ENCODE results near the gene DRGX. TPM values are rescaled to one million over a fixed set of nuclear protein-coding genes. Genes with fewer than 3 reads are reported as not detected.

The DRGX gene
- polyA plus RNA-seq, 1 donor from 2014 or later = not detected

- Histone ChIP-seq H2AFZ (ENCODE audit: low read depth, low read length) (no peak overlapping the region), H3K27ac (ENCODE audit: low read length) (no peak overlapping the region), H3K79me2 (replicated peaks; ENCODE audit: insufficient read depth, low read length) (no peaks in the 10 kb centered on the region), H4K20me1 (ENCODE audit: insufficient read depth) (no peaks in the 10 kb centered on the region), H3K9me3 (ENCODE audit: low read length) (no peaks in the 10 kb centered on the region), H3K9me2 (ENCODE audit: insufficient read depth, low read length) (no peaks in the 10 kb centered on the region), H3K4me3 (ENCODE audit: low read length) (no peak overlapping the region), H3K9ac (ENCODE audit: low read length) (no peak overlapping the region), H3K36me3 (ENCODE audit: insufficient read depth, low read length) (no peaks in the 10 kb centered on the region), H3F3A (ENCODE audit: insufficient read depth, low read length, poor library complexity, severe bottlenecking) (no peaks in the 10 kb centered on the region), H3K27me3 (ENCODE audit: insufficient read depth, low read depth, low read length) (no peaks in the 10 kb centered on the region), H3K4me2 (ENCODE audit: low read length) (no peak overlapping the region)
- TF ChIP-seq POLR2AphosphoS5 (IDR thresholded peaks at IDR 0.05) (no peak), REST (IDR thresholded peaks at IDR 0.05; ENCODE audit: borderline replicate concordance) (no peak), EZH2 (IDR thresholded peaks at IDR 0.05; ENCODE audit: borderline replicate concordance, insufficient read depth, low read length, poor library complexity, severe bottlenecking) (no peak), TAF1 (IDR thresholded peaks at IDR 0.05; ENCODE audit: low read depth) (no peak), EP300 (conservative IDR thresholded peaks at IDR 0.05; ENCODE audit: poor library complexity, severe bottlenecking) (no peak), MXI1 (conservative IDR thresholded peaks at IDR 0.05; ENCODE audit: poor library complexity, severe bottlenecking) (no peak), CTCF (IDR thresholded peaks at IDR 0.05; ENCODE audit: poor library complexity, severe bottlenecking) (no peak), SMC3 (conservative IDR thresholded peaks at IDR 0.05; ENCODE audit: poor library complexity) (no peak), RAD21 (conservative IDR thresholded peaks at IDR 0.05) (no peak)
Observed at GRCh38 chr10:49323896-49324270, 72.0 kb downstream of the DRGX start.

- no peak overlapping the region for H3K4me3 ChIP-seq (ENCODE audit: low read length)
- no peak overlapping the region for H2AFZ ChIP-seq (ENCODE audit: low read depth, low read length)
- TF ChIP-seq TAF1 (IDR thresholded peaks at IDR 0.05; ENCODE audit: low read depth) = no peak
- TF ChIP-seq REST (IDR thresholded peaks at IDR 0.05; ENCODE audit: borderline replicate concordance) = no peak
- no peak for TF ChIP-seq EZH2 (IDR thresholded peaks at IDR 0.05; ENCODE audit: borderline replicate concordance, insufficient read depth, low read length, poor library complexity, severe bottlenecking)
- no peak for TF ChIP-seq MXI1 (conservative IDR thresholded peaks at IDR 0.05; ENCODE audit: poor library complexity, severe bottlenecking)
- TF ChIP-seq SMC3 (conservative IDR thresholded peaks at IDR 0.05; ENCODE audit: poor library complexity) = no peak
- TF ChIP-seq EP300 (conservative IDR thresholded peaks at IDR 0.05; ENCODE audit: poor library complexity, severe bottlenecking) = no peak
- no peak for TF ChIP-seq POLR2AphosphoS5 (IDR thresholded peaks at IDR 0.05)
- no peak for TF ChIP-seq RAD21 (conservative IDR thresholded peaks at IDR 0.05)
- no peak for TF ChIP-seq CTCF (IDR thresholded peaks at IDR 0.05; ENCODE audit: poor library complexity, severe bottlenecking)
- H3K9me3 ChIP-seq (ENCODE audit: low read length) = no peaks in the 10 kb centered on the region
- H3K9me2 ChIP-seq (ENCODE audit: insufficient read depth, low read length) = no peaks in the 10 kb centered on the region
- H3K36me3 ChIP-seq (ENCODE audit: insufficient read depth, low read length) = no peaks in the 10 kb centered on the region
- no peaks in the 10 kb centered on the region for H3F3A ChIP-seq (ENCODE audit: insufficient read depth, low read length, poor library complexity, severe bottlenecking)
- no peaks in the 10 kb centered on the region for H3K27me3 ChIP-seq (ENCODE audit: insufficient read depth, low read depth, low read length)
- no peaks in the 10 kb centered on the region for H4K20me1 ChIP-seq (ENCODE audit: insufficient read depth)
- H3K79me2 ChIP-seq (replicated peaks; ENCODE audit: insufficient read depth, low read length) = no peaks in the 10 kb centered on the region
- H3K4me2 ChIP-seq (ENCODE audit: low read length) = no peak overlapping the region
- no peak overlapping the region for H3K27ac ChIP-seq (ENCODE audit: low read length)
- no peak overlapping the region for H3K9ac ChIP-seq (ENCODE audit: low read length)
Observed at GRCh38 chr10:49323171-49323895, 72.6 kb downstream of the DRGX start.
